H9 (cell line): Measurements from ENCODE around the gene PLCB1. TPM values are rescaled to one million over a fixed set of nuclear protein-coding genes. Genes with fewer than 3 reads are reported as not detected.

Experiments used
- DNase-seq: peaks from one replicate; pipeline ENCODE4 v3.0.0-alpha.2; 2017
- H2AFZ ChIP-seq: one replicate; pipeline ENCODE4 v1.6.1; 2013; ENCODE audit warnings: mild to moderate bottlenecking, low read length, control low read depth, moderate library complexity
- H2AK5ac ChIP-seq: 2 replicates; pipeline ENCODE4 v1.6.1; 2013; ENCODE audit warnings: low read length, control low read depth, mixed read lengths; ENCODE audit not compliant: insufficient read length
- H2BK120ac ChIP-seq: one replicate; pipeline ENCODE4 v1.6.1; 2013; ENCODE audit warnings: low read depth, mild to moderate bottlenecking, low read length, control low read depth, inconsistent platforms; ENCODE audit not compliant: poor library complexity, severe bottlenecking
- H2BK12ac ChIP-seq: 2 replicates; pipeline ENCODE4 v1.6.1; 2013; ENCODE audit warnings: low read length, control low read depth, mixed read lengths, low read depth; ENCODE audit not compliant: insufficient read length
- H2BK15ac ChIP-seq: 2 replicates; pipeline ENCODE4 v1.6.1; 2013; ENCODE audit warnings: low read depth, low read length, control low read depth
- H2BK20ac ChIP-seq: one replicate; pipeline ENCODE4 v1.6.1; 2013; ENCODE audit warnings: low read depth, mild to moderate bottlenecking, low read length, control low read depth, inconsistent platforms; ENCODE audit not compliant: poor library complexity, severe bottlenecking
- H2BK5ac ChIP-seq: 2 replicates; pipeline ENCODE4 v1.6.1; 2013; ENCODE audit warnings: low read length, control low read depth, mixed read lengths; ENCODE audit not compliant: insufficient read length
- H3K14ac ChIP-seq: 2 replicates; pipeline ENCODE4 v1.6.1; 2013; ENCODE audit warnings: low read length, control low read depth; ENCODE audit not compliant: insufficient read depth
- H3K18ac ChIP-seq: 2 replicates; pipeline ENCODE4 v1.6.1; 2013; ENCODE audit warnings: low read depth, mild to moderate bottlenecking, mixed read lengths, low read length, control low read depth; ENCODE audit not compliant: insufficient read length
- H3K23ac ChIP-seq: 2 replicates; pipeline ENCODE4 v1.6.1; 2013; ENCODE audit warnings: low read length, control low read depth, mixed read lengths, low read depth; ENCODE audit not compliant: insufficient read length
- H3K23me2 ChIP-seq: 2 replicates; pipeline ENCODE4 v1.6.1; 2013; ENCODE audit warnings: low read depth, mild to moderate bottlenecking, mixed read lengths, low read length, control low read depth; ENCODE audit not compliant: insufficient read length, poor library complexity, severe bottlenecking
- H3K27ac ChIP-seq: 2 replicates; pipeline ENCODE4 v1.5.1; 2013; ENCODE audit warnings: low read length, control low read depth, mixed read lengths, low read depth; ENCODE audit not compliant: insufficient read length
- H3K27me3 ChIP-seq: 2 replicates; pipeline ENCODE4 v1.6.1; 2013; ENCODE audit warnings: low read length, control low read depth, inconsistent platforms; ENCODE audit not compliant: insufficient read depth
- H3K4ac ChIP-seq: 2 replicates; pipeline ENCODE4 v1.6.1; 2013; ENCODE audit warnings: low read depth, mild to moderate bottlenecking, control low read depth, inconsistent platforms, low read length, moderate library complexity
- H3K4me1 ChIP-seq: 2 replicates; pipeline ENCODE4 v1.6.1; 2013; ENCODE audit warnings: low read length, control low read depth, inconsistent platforms; ENCODE audit not compliant: insufficient read depth
- H3K4me2 ChIP-seq: 2 replicates; pipeline ENCODE4 v1.6.1; 2013; ENCODE audit warnings: low read length, control low read depth, mixed read lengths; ENCODE audit not compliant: insufficient read length, insufficient read depth
- H3K56ac ChIP-seq: 2 replicates; pipeline ENCODE4 v1.6.1; 2013; ENCODE audit warnings: low read depth, mild to moderate bottlenecking, mixed read lengths, low read length, control low read depth; ENCODE audit not compliant: insufficient read length
- H3K79me1 ChIP-seq: 2 replicates; pipeline ENCODE4 v1.6.1; 2013; ENCODE audit warnings: low read depth, mild to moderate bottlenecking, moderate library complexity, low read length, control low read depth, inconsistent platforms; ENCODE audit not compliant: insufficient read depth, poor library complexity, severe bottlenecking
- H3K79me2 ChIP-seq: 2 replicates; pipeline ENCODE4 v1.6.1; 2013; ENCODE audit warnings: low read length, control low read depth, inconsistent platforms; ENCODE audit not compliant: insufficient read depth
- H3K9ac ChIP-seq: 2 replicates; pipeline ENCODE4 v1.6.1; 2013; ENCODE audit warnings: low read length, control low read depth, mixed read lengths; ENCODE audit not compliant: insufficient read length; ENCODE audit errors: extremely low read depth
- H3K9me3 ChIP-seq: one replicate; pipeline ENCODE4 v1.6.1; 2013; ENCODE audit warnings: low read depth, low read length, inconsistent platforms; ENCODE audit not compliant: control insufficient read depth
- H3T11ph ChIP-seq: one replicate; pipeline ENCODE4 v1.6.1; 2013; ENCODE audit warnings: mild to moderate bottlenecking, low read length, control low read depth, inconsistent platforms
- H4K20me1 ChIP-seq: one replicate; pipeline ENCODE4 v1.6.1; 2013; ENCODE audit not compliant: control insufficient read depth, insufficient read length, insufficient read depth
- H4K5ac ChIP-seq: 2 replicates; pipeline ENCODE4 v1.6.1; 2013; ENCODE audit warnings: low read depth, mild to moderate bottlenecking, mixed read lengths, low read length, control low read depth; ENCODE audit not compliant: insufficient read length
- H4K8ac ChIP-seq: replicated peaks from 2 replicates; pipeline ENCODE4 v1.6.1; 2013; ENCODE audit warnings: low read length, control low read depth, mixed read lengths, low read depth; ENCODE audit not compliant: insufficient read length
- H4K91ac ChIP-seq: 2 replicates; pipeline ENCODE4 v1.6.1; 2013; ENCODE audit warnings: low read depth, mild to moderate bottlenecking, moderate library complexity, mixed read lengths, low read length, control low read depth; ENCODE audit not compliant: insufficient read length
- H3K27ac Mint-ChIP-seq, 3 experiments: 2 replicates in 2 of 3; 3 replicates in 1 of 3; pipeline ENCODE4 v1.8.0; 2020 to 2021; ENCODE audit warnings: mixed read lengths in 3 of 3, mild to moderate bottlenecking in 1 of 3, moderate library complexity in 1 of 3
- H3K27me3 Mint-ChIP-seq: 2 replicates; pipeline ENCODE4 v1.8.0; 2021; ENCODE audit warnings: low read depth, mild to moderate bottlenecking, moderate library complexity, mixed read lengths
- H3K36me3 Mint-ChIP-seq, 3 experiments: 2 replicates in 2 of 3; 3 replicates in 1 of 3; pipeline ENCODE4 v1.8.0; 2020 to 2021; ENCODE audit warnings: low read depth in 3 of 3, mixed read lengths in 3 of 3; ENCODE audit not compliant: insufficient read depth in 1 of 3
- H3K4me1 Mint-ChIP-seq, 2 experiments: 2 replicates each; pipeline ENCODE4 v1.8.0; 2020; ENCODE audit warnings: mixed read lengths in 2 of 2
- H3K4me3 Mint-ChIP-seq, 2 experiments: 2 replicates in 1 of 2; 3 replicates in 1 of 2; pipeline ENCODE4 v1.8.0; 2020 to 2021; ENCODE audit warnings: mild to moderate bottlenecking in 2 of 2, mixed read lengths in 2 of 2, moderate library complexity in 1 of 2
- H3K9me3 Mint-ChIP-seq, 2 experiments: 2 replicates in 1 of 2; 3 replicates in 1 of 2; pipeline ENCODE4 v1.8.0; 2020; ENCODE audit warnings: mild to moderate bottlenecking in 2 of 2, mixed read lengths in 2 of 2, moderate library complexity in 1 of 2
- WGBS: extraction: QIAGEN DNeasy Blood & Tissue Kit; methylation state at CpG from one replicate; pipeline ENCODE4 v1.1.7; 2013; ENCODE audit warnings: missing lambda C conversion rate, low lambda C conversion rate, mixed read lengths; ENCODE audit not compliant: insufficient read length; ENCODE audit errors: extremely low coverage; 5-methylcytosine and 5-hydroxymethylcytosine counted together
- total RNA-seq: library from RNA; stranded (reverse); gene quantifications from 2 replicates; pipeline ENCODE4 v1.2.1, GENCODE V29; 2021
- TF ChIP-seq, protein P1 (sequence below): fragments of 200-600 bp; sonication (generic); conservative IDR thresholded peaks from 3 replicates; pipeline ENCODE4 v1.8.0; 2021; ENCODE audit warnings: antibody characterized with exemption, mild to moderate bottlenecking

PLCB1 gene
- total RNA-seq, 1 experiment from 2014 or later, result 11.5 TPM

DNA sequence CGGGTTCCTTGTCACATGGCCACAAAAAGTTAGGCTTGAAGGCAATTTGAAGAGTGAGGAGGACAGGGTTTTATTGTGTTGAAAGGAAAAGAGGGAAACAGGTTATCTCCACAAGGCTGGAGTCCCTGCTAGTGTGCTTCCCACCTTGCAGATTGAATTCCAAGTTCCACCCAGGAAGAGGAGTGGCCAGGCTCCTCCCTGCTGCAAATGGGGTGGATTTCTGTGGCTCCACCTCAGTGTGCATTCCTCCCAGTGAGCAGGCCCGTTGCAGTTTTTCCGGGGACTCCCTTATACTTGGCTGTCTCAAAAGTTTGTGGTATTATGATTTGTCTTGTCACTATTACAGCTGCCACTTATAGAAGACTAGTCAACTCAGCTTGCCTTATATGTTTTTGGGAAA lies 655.0 kb downstream of the PLCB1 start:
- H4K8ac ChIP-seq, result no peak overlapping the region
- H3K27me3 ChIP-seq, result no peaks in the 10 kb centered on the region
- H3K14ac ChIP-seq, result no peak overlapping the region
- Mint-ChIP-seq H3K36me3 (peaks cover 0 to 2% (median 0%) of the 10 kb centered on the region in 3 experiments; a peak in 1 of 7 replicates), H3K4me3 (no peak overlapping the region), H3K27me3 (peaks cover 2% of the 10 kb centered on the region), H3K27ac (no peak overlapping the region; a peak in 1 of 7 replicates), H3K4me1 (peaks cover 27 to 32% of the 10 kb centered on the region in 2 experiments), H3K9me3 (peaks cover 0 to 3% of the 10 kb centered on the region in 2 experiments; a peak in 1 of 5 replicates)
- H3K23ac ChIP-seq, result no peak overlapping the region
- H2BK12ac ChIP-seq, result no peak overlapping the region
- no peak overlapping the region for H3K56ac ChIP-seq
- no peak overlapping the region for H3K9ac ChIP-seq
- H2BK15ac ChIP-seq, result no peak overlapping the region
- no peak overlapping the region for H2BK120ac ChIP-seq
- no CpG with 5 or more reads among the region's 3 CpGs for WGBS
- no peak overlapping the region for H3K4ac ChIP-seq
- no peak overlapping the region for H2AK5ac ChIP-seq
- no peak overlapping the region for H3T11ph ChIP-seq
- no peaks in the 10 kb centered on the region for H3K79me2 ChIP-seq
- TF ChIP-seq, protein P1, sequence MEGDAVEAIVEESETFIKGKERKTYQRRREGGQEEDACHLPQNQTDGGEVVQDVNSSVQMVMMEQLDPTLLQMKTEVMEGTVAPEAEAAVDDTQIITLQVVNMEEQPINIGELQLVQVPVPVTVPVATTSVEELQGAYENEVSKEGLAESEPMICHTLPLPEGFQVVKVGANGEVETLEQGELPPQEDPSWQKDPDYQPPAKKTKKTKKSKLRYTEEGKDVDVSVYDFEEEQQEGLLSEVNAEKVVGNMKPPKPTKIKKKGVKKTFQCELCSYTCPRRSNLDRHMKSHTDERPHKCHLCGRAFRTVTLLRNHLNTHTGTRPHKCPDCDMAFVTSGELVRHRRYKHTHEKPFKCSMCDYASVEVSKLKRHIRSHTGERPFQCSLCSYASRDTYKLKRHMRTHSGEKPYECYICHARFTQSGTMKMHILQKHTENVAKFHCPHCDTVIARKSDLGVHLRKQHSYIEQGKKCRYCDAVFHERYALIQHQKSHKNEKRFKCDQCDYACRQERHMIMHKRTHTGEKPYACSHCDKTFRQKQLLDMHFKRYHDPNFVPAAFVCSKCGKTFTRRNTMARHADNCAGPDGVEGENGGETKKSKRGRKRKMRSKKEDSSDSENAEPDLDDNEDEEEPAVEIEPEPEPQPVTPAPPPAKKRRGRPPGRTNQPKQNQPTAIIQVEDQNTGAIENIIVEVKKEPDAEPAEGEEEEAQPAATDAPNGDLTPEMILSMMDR, result no peak
- H3K4me2 ChIP-seq, result no peak overlapping the region
- H2BK20ac ChIP-seq, result no peak overlapping the region
- H3K4me1 ChIP-seq, result no peaks in the 10 kb centered on the region; the same call in 1 of the 2 replicates
- no peak overlapping the region for H3K27ac ChIP-seq
- no peak overlapping the region for H4K5ac ChIP-seq
- H3K23me2 ChIP-seq, result no peaks in the 10 kb centered on the region
- DNase-seq, result no peak
- H3K9me3 ChIP-seq, result no peaks in the 10 kb centered on the region
- no peak overlapping the region for H4K91ac ChIP-seq
- H4K20me1 ChIP-seq, result no peaks in the 10 kb centered on the region
- H2AFZ ChIP-seq, result no peak overlapping the region
- no peaks in the 10 kb centered on the region for H3K79me1 ChIP-seq
- H2BK5ac ChIP-seq, result no peak overlapping the region
- no peak overlapping the region for H3K18ac ChIP-seq
